ENCODE measurements around the gene PHACTR4. TPM values are rescaled to one million over a fixed set of nuclear protein-coding genes. Genes with fewer than 3 reads are reported as not detected.

The PHACTR4 gene
- total and polyA plus RNA-seq, 2 of the 8 experiments (the other 6 are each of a cell fraction or from before 2014, with no cell fraction given): 23.7 to 57.8 TPM

DNA sequence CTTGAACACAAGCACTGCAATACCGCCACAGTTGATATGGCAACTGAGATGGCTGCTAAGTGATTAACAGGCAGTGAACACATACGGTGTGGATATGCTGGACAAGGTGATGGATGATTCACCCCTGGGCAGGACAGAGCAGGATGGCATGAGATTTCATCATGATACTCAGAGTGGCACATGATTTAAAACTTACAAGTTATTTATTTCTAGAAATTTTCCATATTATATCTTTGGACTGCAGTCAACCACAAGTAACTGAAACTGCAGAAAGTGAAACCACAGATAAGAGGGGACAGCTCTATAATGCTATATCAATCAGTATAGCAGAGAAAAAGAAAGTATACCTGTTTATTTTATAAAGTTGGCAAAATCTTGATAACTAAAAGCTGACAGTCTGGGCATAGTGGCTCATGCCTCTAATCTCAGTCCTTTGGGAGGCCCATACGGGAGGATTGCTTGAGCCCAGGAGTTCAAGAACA, 47.9 kb downstream of the PHACTR4 start:
- Histone ChIP-seq H3K56ac (replicated peaks; ENCODE audit: insufficient read length, low read depth, low read length) (no peak overlapping the region), H3K9me3 (ENCODE audit: insufficient read depth in 2 of 2, low read depth in 1 of 2, low read length in 1 of 2) (no peaks in the 10 kb centered on the region), H3K18ac (ENCODE audit: extremely low read depth, low read length) (no peak overlapping the region), H3K27ac (ENCODE audit: low read depth, low read length) (no peak overlapping the region), H3K79me1 (ENCODE audit: low read depth, low read length) (peaks cover 4% of the 10 kb centered on the region; the same call in 1 of the 2 replicates), H2BK120ac (replicated peaks; ENCODE audit: low read depth, low read length) (no peak overlapping the region), H3K4me3 (ENCODE audit: extremely low read depth in 1 of 4, insufficient read depth in 2 of 4, low read depth in 3 of 4, low read length in 4 of 4) (no peak overlapping the region), H3K4me2 (ENCODE audit: insufficient read depth in 1 of 2, low read depth in 2 of 2, low read length in 2 of 2) (no peak overlapping the region), H3K79me2 (ENCODE audit: control insufficient read depth in 1 of 2, insufficient read depth in 2 of 2, low read length in 2 of 2) (peaks cover 0 to 37% of the 10 kb centered on the region in 2 experiments; a peak in 3 of 4 replicates), H3K4me1 (replicated peaks in 1 of 4; ENCODE audit: control insufficient read depth in 3 of 4, insufficient read depth in 4 of 4, low read length in 3 of 4) (peaks cover 1 to 5% (median 2%) of the 10 kb centered on the region in 4 experiments; a peak in 5 of 7 replicates), H4K91ac (replicated peaks; ENCODE audit: insufficient read length, low read length) (no peak overlapping the region), H2BK5ac (ENCODE audit: low read depth, low read length) (no peak overlapping the region), H3K27me3 (replicated peaks in 1 of 4; ENCODE audit: control insufficient read depth in 3 of 4, extremely low read depth in 1 of 4, insufficient read depth in 3 of 4, low read length in 3 of 4) (no peaks in the 10 kb centered on the region), H2BK12ac (ENCODE audit: low read depth, low read length) (no peak overlapping the region), H3K4ac (replicated peaks; ENCODE audit: insufficient read length, low read depth, low read length) (no peak overlapping the region), H3K23me2 (ENCODE audit: low read depth, low read length) (no peaks in the 10 kb centered on the region), H3K9ac (replicated peaks in 1 of 4; ENCODE audit: extremely low read depth in 1 of 4, low read depth in 3 of 4, low read length in 3 of 4) (no peak overlapping the region), H3K14ac (ENCODE audit: insufficient read length) (no peak overlapping the region), H4K5ac (ENCODE audit: insufficient read length, low read depth, low read length) (no peak overlapping the region), H2BK20ac (ENCODE audit: low read length) (no peak overlapping the region), H2AFZ (ENCODE audit: low read length) (no peak overlapping the region), H2AK5ac (ENCODE audit: low read depth, low read length) (no peak overlapping the region), H3K36me3 (ENCODE audit: control insufficient read depth in 2 of 4, insufficient read depth in 4 of 4, low read length in 3 of 4) (no peaks in the 10 kb centered on the region), H3K23ac (ENCODE audit: insufficient read length) (no peak overlapping the region), H4K8ac (ENCODE audit: extremely low read depth, insufficient read depth, low read length) (no peak overlapping the region), H4K20me1 (replicated peaks in 1 of 2; ENCODE audit: control insufficient read depth in 1 of 2, insufficient read depth in 2 of 2, low read length in 2 of 2) (no peaks in the 10 kb centered on the region), H2BK15ac (ENCODE audit: low read length) (no peak overlapping the region)
- FAIRE-seq (no peak), DNase-seq (ENCODE audit: low read depth in 1 of 2, low spot score in 2 of 2) (no peak)
- 64% methylated on average over 3 of the region's 3 CpGs; no CpG with 5 or more reads in 1 of the 2 experiments for WGBS, 2 experiments (ENCODE audit: extremely low coverage in 1 of 2, insufficient coverage in 1 of 2, insufficient read length in 1 of 2, insufficient replicate concordance in 2 of 2, low coverage in 1 of 2, low lambda C conversion rate in 2 of 2, missing lambda C conversion rate in 1 of 2)
- CTCF ChIA-PET (ENCODE audit: partially characterized antibody): interaction anchor here (0.9 kb wide), 1 partner anchor 7 kb away, joined by 3 read pairs; no protein-coding TSS in a partner anchor
- POLR2A ChIA-PET (ENCODE audit: partially characterized antibody): no interaction called here
- TF ChIP-seq HDAC6 (IDR thresholded peaks at IDR 0.05; ENCODE audit: low read depth, low read length): no peak
- no peak for TF ChIP-seq BACH1 (IDR thresholded peaks at IDR 0.05; ENCODE audit: low read length)
- no peak for TF ChIP-seq JUN (IDR thresholded peaks at IDR 0.05; ENCODE audit: low read depth, low read length)
- TF ChIP-seq CTBP2 (IDR thresholded peaks at IDR 0.05; ENCODE audit: borderline replicate concordance, insufficient read depth, insufficient read length, low read length): no peak
- TF ChIP-seq SAP30 (IDR thresholded peaks at IDR 0.05; ENCODE audit: insufficient read depth, insufficient replicate concordance, low read length): no peak
- TF ChIP-seq CTCF (IDR thresholded peaks at IDR 0.05; ENCODE audit: control extremely low read depth in 1 of 3, insufficient read depth in 1 of 3, low read depth in 1 of 3, low read length in 3 of 3): no peak
- no peak for TF ChIP-seq TBP (IDR thresholded peaks at IDR 0.05; ENCODE audit: low read depth, low read length)
- no peak for TF ChIP-seq KDM1A (IDR thresholded peaks at IDR 0.05; ENCODE audit: borderline replicate concordance, low read length)
- TF ChIP-seq EP300 (IDR thresholded peaks at IDR 0.05; ENCODE audit: borderline replicate concordance in 1 of 2, low read depth in 2 of 2, low read length in 2 of 2): no peak

Measured in H1 (cell line).